Astrocyte of the hippocampus (primary cell): ENCODE measurements around the gene CARS1.
A peak's percentile ranks its signal among the peaks of the same experiment; 100 is the strongest.

Experiments used
- DNase-seq: peaks from one replicate; pipeline ENCODE4 v3.0.0; 2011; ENCODE audit warnings: low read depth, low spot score

CARS1 gene

GRCh38 chr11:3010521-3011275 is 46.5 kb downstream of the CARS1 start:
- DNase-seq = no peak

GRCh38 chr11:3010004-3010403 is 47.2 kb downstream of the CARS1 start:
- DNase-seq = no peak

GRCh38 chr11:3009481-3009880 is 47.7 kb downstream of the CARS1 start:
- no peak for DNase-seq

- DNase-seq = no peak
Measured at GRCh38 chr11:3008746-3009336, 48.4 kb downstream of the CARS1 start.

- DNase-seq = no peak
Measured at GRCh38 chr11:3007404-3008010, 49.7 kb downstream of the CARS1 start.

- DNase-seq = no peak
Measured at GRCh38 chr11:3006505-3007260, 50.5 kb downstream of the CARS1 start.

- DNase-seq = no peak
Measured at GRCh38 chr11:3004481-3004880, 52.7 kb downstream of the CARS1 start.

GRCh38 chr11:3003396-3004231 is 53.6 kb downstream of the CARS1 start:
- no peak for DNase-seq

GRCh38 chr11:3002871-3003270 is 54.4 kb downstream of the CARS1 start:
- no peak for DNase-seq

GRCh38 chr11:3002351-3002861 is 54.8 kb downstream of the CARS1 start:
- DNase-seq = no peak

GRCh38 chr11:3001496-3001895 is 55.7 kb downstream of the CARS1 start:
- DNase-seq = peak; percentile 71

GRCh38 chr11:3000032-3000961 is 56.9 kb downstream of the CARS1 start:
- peak; percentile 90 for DNase-seq

GRCh38 chr11:2999464-2999998 is 57.7 kb downstream of the CARS1 start:
- no peak for DNase-seq

GRCh38 chr11:2998073-2998850 is 59.0 kb downstream of the CARS1 start:
- DNase-seq = no peak

- no peak for DNase-seq
Measured at GRCh38 chr11:2997406-2997805, 59.8 kb downstream of the CARS1 start.

GRCh38 chr11:2996976-2997375 is 60.2 kb downstream of the CARS1 start:
- DNase-seq = no peak

- DNase-seq = no peak
Measured at GRCh38 chr11:2995893-2996554, 61.2 kb downstream of the CARS1 start.

- no peak for DNase-seq
Measured at GRCh38 chr11:2995031-2995561, 62.1 kb downstream of the CARS1 start.
